Measurements from ENCODE around the gene ZCCHC14.
"Not testable (repeated sequence)": the region's sequence is repeated elsewhere in the genome, so short reads cannot be mapped to it uniquely, and the experiment has no call there.

ZCCHC14 gene

DNA sequence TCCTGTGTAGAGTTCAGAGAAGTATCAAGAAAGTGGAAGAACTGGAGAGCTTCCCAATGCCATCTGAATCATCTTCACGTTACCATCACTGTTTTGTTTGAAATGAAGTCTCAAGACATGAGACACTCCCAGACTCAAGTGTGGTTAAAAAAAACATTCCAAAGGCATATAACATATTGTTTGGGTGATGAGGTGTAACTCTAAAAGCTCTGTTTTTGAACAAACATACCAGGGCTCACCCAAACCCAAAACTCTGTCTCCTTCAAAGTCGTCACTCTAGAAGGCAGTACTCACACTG is 6.3 kb upstream of the ZCCHC14 start:
- H3K4me3 ChIP-seq (ENCODE audit: low read depth, low read length), result no peak overlapping the region
- DNase-seq (ENCODE audit: low read depth), result peak; percentile 48

DNA sequence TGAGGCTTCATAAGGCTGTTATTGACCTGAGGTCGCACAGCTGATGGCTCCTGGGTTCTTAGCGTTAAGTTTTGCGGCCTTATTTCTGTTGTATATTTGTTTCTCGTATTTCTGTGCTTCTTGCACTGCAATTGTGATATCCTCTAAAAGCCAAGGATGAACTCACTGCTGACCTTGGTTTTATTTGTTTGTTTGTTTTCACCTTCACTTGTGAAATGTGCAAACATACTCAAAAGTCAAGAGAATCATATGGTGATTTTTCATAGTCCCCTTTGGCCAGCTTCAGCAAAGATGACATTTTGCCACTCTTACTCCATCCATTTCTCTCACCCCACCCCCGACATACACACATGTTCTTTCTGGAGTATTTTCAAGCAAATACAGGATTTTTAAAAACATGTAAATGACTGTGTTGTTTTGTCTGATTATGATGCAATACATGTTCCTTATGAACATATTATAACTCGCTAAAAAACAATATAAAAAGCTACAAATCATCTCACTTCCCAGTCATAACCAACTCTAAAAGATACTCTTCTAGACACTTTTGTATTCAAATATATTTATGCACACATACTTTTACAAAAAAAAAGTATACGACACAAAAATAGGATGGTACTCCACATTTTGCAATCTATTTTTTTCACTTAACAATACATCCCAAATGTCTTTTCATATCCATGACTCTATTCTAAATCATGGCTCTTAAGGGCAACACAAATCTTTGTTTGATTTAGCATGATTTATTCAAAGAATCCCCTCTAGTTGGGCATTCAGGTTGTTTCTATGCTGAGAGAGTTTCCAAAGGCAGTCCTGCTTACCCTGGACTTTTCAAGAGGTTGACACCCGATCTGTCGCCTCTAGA is 5.7 kb upstream of the ZCCHC14 start:
- H3K4me3 ChIP-seq (ENCODE audit: low read depth, low read length), result no peak overlapping the region
- DNase-seq (ENCODE audit: low read depth), result no peak

DNA sequence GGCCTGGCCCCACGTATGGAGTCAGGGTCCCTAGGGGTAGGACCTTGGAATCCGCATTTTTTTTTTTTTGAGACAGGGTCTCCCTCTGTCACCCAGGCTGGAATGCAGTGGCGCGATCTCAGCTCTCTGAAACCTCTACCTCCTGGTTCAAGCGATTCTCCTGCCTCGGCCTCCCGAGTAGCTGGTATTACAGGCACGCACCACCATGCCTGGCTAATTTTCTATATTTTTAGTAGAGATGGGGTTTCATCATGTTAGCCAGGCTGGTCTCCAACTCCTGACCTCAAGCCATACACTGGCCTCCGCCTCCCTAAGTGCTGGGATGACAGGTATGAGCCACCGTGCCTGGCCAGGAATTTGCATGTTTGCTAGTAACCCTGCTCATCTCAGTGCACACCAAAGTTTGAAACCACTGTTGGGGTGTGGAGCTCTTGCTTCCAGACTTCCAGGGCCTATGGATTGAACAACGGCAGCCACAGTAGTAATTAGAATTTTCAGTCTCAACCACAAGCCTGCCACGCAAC is 5.0 kb upstream of the ZCCHC14 start:
- H3K4me3 ChIP-seq (ENCODE audit: low read depth, low read length); DNase-seq (ENCODE audit: low read depth): not testable (repeated sequence)

DNA sequence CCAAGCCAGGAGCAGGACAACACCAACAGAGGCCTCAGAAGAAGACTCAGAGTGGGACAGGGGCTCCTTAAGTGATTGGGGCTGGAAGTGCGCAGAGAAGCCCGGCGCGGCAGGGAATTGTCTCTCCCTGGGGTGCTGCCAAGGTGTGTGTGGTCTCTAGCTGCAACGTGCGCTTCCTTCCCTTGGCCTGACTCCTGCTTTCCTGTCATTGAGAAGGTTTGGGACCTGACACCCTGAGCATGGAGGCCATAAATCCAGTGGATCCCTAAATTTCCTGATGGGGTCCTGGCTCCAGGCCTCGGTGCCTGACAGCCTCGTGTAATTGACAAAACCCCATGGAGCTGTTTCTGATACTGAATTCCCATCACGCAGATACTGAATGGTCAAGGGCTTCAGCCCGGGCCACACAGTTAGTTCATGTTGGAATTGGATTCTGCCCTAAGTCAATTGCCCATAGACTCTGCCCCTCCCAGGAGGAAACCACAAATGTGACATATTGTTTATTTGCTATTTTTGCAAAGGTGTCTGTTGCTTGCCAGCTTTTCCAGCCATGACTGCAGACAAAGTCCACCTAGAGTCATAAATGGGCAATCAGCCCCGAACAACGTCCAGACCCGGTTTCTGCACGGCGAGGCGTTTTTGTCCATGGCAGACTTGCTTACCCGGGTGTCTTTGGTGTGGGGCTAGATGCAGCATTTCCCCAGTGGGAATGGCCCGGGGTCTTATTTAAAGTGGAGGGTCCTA is 4.4 kb upstream of the ZCCHC14 start:
- not testable (repeated sequence) for H3K4me3 ChIP-seq (ENCODE audit: low read depth, low read length); DNase-seq (ENCODE audit: low read depth)

DNA sequence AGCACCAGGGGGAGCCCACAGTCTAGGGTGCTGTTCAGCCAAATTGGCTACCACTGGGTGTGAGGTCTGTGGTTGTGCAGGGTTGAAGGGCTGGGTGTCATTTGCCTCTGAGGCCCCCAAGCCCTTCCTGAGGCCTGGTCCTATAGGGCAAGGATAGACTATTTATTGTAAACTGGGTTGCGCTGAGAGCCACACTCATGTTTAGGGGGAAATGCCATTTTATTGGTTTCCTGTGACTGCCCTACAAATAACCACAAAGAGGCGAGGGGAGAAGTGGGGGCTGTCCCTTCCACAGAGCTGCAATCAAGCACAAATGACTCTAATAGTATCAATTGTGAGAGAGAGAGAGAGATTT is 3.6 kb upstream of the ZCCHC14 start:
- no peak for DNase-seq (ENCODE audit: low read depth)
- H3K4me3 ChIP-seq (ENCODE audit: low read depth, low read length), result no peak overlapping the region

DNA sequence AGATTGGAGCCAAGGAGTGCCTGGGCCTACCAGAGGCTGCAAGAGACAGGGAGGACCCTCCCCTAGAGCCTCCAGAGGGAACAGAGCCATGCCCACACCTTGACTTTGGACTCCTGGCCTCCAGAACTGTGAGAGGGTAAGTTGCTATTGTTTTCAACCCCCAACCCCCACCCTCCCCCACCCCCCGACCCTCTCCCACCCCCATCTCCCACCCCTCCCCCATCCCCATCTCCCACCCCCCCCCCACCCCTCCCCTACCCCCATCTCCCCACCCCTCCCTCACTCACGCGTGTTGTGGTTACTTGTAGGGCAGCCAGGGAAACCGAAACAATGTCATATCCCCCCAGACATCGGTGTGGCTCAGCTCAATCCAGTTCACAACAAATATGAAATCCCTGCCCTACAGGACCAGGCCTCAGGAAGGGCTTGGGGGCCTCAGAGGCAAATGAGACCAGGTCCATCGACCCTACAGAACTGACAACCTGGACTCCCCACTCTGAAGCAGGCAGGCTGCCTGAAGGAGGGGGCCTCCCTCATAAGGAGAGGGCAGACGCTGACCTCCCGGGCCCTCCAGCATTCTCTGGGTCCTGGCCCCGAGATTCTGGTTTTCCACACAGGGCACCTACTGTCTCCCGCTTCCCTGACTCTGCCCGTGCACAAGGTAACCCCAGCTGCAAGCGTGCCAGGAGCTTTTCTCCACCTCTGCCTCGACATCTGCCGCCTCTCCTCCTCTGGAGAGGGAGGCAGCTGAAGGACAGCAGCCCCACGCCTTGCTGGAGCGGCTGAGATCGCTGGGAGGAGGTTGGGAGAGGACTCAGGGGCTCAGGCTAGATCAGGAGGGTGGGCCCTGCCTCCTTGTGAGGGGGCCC is 3.0 kb upstream of the ZCCHC14 start:
- no peak overlapping the region for H3K4me3 ChIP-seq (ENCODE audit: low read depth, low read length)
- DNase-seq (ENCODE audit: low read depth), result no peak

DNA sequence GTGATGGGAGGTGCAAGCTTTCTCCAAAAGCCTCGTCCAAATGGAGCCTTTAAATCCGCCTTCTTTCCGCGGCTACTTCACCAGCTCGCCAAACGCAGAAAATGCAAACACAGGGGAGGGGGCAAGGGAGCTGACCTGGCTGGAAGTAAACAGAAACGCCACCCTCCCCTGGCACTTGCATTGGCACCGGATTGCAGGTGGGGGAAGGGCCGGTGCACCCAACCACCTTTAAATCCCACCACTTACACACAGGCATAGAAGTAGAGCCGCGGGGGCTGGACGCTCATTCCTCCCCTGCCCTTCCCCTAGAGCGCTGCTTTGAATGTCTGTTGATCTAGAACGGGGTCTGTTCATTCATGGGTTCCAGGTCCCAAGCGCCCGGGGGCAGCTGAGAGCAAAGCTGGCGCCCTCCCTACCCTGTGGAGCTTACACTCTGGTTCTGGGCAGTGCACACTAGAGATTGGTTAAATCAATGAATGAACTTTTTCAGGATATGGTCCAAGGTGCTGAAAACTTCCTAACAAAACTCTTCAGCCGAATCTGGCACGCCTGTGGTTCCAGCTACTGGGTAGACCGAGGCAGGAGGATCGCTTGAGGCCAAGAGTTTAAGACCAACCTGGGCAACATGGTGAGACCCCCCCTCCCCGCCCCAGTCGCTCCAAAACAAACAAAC is 920 bp upstream of the ZCCHC14 start:
- no peak for DNase-seq (ENCODE audit: low read depth)

DNA sequence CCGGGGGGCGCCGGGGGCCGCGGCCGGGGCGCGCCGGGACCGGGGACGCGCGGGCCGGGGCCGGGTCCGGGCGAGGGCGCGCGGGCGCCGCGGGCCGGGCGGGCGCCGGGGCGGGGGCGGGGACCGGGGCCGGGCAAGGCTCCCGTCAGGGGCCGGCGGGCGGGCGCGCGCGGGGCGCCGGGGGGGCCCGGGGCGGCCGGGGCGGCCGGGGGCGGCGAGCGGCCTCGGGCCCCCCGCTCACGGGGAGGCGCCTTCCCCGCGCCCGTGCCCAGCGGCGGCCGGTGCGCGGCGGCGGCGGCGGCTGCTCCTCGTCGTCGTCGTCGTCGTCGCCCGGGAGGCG is 563 bp downstream of the ZCCHC14 start:
- H3K4me3 ChIP-seq (ENCODE audit: low read depth, low read length), result peak overlapping the region; percentile 46
- DNase-seq (ENCODE audit: low read depth), result no peak

More for the DNA sequence above, 920 bp upstream of the ZCCHC14 start:
- H3K4me3 ChIP-seq (ENCODE audit: low read depth, low read length), result no peak overlapping the region

DNA sequence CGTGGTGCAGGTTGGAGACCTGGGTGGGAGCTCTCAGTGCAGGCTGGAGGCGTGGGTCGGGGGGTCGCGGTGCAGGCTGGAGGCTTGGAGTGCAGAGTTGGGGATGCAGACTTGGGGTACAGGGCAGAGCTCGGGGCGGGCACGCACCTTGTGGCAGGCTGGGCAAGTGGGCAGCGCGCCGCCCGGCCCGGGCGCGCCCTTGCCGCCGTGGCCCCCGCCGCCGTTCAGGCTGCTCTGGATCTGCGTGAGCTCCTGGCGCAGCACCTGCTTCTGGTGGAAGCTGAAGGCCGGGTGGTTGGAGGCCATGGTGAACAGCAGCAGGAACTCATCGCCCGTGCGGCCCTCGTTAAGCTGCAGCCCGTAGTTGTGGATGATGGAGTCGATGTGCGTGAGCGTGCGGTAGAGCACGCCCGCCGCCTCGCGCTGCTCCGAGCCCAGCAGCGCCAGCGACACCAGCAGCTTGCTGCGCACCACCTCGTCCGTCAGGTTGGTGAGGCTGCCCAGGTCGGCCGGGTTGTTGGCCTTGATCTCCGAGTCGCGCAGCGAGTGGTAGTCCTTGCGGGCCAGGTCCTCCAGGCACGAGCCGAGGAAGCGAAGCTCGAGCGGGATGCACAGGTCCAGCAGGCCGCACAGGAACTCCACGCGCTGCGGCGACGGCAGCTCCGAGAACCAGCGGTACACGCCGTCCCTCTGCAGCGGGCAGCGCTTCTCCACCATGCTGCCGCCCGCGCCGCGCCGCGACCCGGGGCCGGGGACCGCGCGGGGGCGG is 1.1 kb downstream of the ZCCHC14 start:
- DNase-seq (ENCODE audit: low read depth), result no peak
- peak overlapping the region; percentile 46 for H3K4me3 ChIP-seq (ENCODE audit: low read depth, low read length)

DNA sequence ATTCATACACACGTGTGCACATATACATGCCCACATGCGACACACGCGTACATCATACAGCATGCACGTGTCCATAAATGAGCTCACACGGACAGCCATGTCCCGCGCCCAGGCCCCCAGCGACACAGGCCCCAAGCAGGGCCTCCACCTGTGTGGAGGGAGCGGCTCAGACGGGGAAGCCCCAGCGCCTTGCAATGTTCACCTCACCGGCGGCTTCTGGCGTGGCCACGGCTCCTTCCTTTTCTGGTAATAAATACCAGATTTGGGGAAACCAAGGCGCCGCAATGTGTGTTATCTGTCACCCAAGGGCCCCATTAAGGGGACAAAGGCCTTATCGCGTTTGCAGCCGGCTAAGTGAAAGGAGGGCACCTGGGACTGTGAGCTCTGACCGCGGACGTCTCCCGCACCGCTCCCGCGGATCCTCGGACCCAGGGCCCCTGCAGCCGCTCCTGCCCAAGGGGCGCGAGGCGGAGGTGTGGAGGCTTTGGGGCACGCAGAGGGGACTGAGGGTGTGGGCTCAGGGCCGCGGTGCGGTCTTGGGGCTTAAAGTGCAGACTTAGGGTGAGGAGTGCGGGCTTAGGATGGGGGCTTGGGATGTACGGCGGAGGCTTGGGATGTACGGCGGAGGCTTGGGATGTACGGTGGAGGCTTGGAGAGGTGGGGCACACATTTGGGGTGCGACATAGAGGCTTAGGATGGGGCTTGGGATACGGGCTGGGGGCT is 1.9 kb downstream of the ZCCHC14 start:
- H3K4me3 ChIP-seq (ENCODE audit: low read depth, low read length), result peak overlapping the region; percentile 46
- DNase-seq (ENCODE audit: low read depth), result not testable (repeated sequence)

DNA sequence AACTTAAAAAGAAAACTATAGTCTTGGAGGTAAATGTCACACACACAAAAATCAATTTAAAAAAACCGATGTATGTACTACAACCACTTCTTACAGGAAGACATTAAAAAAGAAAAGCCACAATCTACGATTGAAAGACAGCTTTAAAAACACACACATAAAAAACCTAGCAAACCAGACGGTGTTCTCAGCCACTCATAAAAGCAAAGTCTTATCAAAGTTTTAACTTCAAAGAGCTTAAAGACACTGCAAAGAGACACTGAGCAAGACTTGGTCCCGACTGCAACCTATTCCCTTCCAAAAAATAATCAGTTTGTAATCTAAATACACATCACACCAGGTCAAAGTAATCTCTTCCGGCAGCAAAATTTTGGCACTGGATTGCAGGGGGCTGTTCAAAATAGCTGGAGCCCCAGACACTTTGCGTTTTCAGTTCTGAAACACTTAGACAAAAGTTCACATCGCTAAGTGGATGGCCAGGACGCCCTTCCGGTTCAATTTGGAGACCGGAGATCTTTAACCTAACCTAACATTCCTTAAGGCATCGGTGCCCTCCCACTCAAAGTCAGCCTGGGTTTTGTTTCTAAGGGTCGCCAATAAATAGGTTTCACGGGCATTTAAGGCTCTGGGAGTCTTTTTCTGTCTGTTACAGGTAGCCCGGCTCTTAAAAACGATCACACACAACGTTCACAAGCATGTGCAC is 2.6 kb downstream of the ZCCHC14 start:
- H3K4me3 ChIP-seq (ENCODE audit: low read depth, low read length), result peak overlapping the region; percentile 46
- DNase-seq (ENCODE audit: low read depth), result no peak

DNA sequence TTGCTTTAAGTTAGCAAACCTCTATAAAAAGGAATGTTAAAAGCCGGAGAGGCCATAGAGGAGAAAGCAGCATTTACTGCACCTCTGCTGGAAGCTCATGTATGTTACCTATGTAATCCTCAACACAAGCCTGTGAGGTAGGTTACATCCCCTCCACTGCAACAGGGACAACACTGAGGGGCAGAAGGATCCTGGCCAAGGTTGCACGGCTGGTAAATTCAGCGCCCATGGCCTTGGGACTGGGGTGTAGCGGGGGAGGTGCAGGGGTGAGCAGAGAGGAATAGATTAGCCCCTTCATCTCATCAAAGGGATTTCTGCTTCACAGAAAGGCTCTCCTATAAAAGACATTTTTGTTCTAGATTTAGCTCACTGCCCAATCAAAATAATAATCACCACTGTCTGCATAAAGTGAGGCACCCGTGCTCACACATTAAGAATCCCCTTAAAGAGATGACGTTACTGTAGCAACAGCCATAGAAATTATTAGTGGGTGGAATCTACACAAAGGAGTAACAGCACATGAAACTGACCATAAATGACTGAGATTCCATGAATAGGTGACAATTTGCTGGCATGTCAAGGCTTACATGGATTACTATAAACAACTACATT is 3.3 kb downstream of the ZCCHC14 start:
- no peak for DNase-seq (ENCODE audit: low read depth)
- no peak overlapping the region for H3K4me3 ChIP-seq (ENCODE audit: low read depth, low read length)

DNA sequence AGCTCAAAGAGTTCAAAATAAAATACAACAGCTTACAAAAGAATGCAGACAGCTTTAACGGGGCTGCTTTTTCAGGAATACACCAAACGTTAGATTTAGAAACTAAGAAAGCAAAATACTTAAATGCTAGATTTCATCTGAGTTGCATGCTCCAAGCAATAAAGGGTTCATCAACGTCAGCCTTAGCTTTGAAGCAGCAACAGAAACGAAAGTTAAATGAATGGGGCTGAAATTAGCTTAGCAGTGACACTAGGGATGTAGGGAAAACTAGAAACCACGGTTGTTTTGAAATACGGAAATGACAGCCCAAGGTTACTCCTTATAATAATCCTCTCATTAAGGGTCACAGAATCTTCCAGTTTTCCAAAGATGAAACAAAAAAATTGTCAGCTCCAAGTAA is 3.9 kb downstream of the ZCCHC14 start:
- H3K4me3 ChIP-seq (ENCODE audit: low read depth, low read length); DNase-seq (ENCODE audit: low read depth): not testable (repeated sequence)

DNA sequence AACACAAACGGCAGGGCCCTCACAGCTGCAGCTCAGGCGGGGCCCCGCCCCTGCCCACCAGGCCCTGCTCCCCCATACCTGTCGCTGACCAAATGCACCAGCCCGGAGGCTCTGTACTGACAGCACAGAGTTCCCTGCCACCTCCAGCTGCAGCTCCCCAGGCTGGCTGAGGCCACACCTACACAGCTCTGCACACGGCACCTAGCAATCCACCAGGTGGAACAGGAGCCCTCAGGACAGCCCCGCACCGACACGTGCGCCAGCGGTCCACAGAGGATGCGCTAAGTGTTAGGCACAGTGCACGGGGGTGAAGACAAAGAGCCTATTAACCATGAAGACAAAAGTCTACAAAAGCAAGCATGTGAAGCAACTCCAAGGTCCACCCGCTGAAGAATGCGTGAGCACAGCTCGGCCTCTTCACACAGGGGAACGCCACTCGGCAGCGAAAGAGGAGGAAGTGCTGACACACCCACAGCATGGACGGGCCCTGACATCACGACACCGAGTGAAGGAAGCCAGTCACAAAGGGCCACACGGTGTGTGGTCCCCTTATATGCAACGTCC is 5.4 kb downstream of the ZCCHC14 start:
- no peak for DNase-seq (ENCODE audit: low read depth)
- H3K4me3 ChIP-seq (ENCODE audit: low read depth, low read length), result no peak overlapping the region

DNA sequence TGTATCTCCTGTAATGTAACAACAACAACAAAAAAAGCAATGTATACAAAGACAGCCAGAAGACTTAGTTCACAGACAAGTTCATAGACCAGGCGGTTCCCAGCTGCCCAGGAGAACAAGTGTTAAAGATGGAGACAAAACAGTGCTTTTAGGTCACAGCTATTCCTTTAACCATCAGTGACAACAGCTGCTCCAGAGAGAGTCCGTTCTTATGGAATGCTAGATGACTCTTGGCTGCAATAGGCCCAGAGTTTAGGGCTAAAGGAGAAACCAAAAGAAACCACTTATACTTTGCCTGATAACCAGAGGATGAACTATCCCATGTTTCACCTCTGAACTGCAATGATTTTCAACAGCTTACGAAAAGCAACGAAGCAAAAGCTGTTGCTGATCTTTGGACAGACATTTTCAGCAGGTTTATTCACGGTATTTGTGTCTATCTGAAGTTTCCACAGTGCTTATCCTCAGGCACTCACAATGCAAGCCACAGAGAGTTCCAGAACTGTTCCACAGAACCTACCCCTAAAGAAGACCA is 6.0 kb downstream of the ZCCHC14 start:
- H3K4me3 ChIP-seq (ENCODE audit: low read depth, low read length), result no peak overlapping the region

DNA sequence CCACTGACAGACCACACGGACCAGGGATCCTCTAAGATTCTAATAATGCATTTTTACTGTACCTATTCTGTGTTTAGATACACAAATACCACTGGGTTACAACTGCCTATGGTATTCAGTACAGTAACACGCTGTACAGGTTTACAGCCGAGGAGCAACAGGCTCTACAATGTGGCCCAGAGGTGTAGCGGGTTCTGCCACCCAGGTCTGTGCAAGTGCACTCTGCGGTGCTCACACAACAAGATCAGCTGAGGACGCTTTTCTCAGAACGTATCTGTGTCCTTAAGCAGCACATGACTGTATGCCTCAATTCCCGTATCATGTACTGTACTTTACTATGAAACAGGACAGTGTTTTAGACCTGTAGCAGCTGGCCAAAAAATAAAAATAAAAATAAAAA is 6.5 kb downstream of the ZCCHC14 start:
- no peak overlapping the region for H3K4me3 ChIP-seq (ENCODE audit: low read depth, low read length)
- DNase-seq (ENCODE audit: low read depth), result no peak

More for the DNA sequence above, 6.0 kb downstream of the ZCCHC14 start:
- no peak for DNase-seq (ENCODE audit: low read depth)

DNA sequence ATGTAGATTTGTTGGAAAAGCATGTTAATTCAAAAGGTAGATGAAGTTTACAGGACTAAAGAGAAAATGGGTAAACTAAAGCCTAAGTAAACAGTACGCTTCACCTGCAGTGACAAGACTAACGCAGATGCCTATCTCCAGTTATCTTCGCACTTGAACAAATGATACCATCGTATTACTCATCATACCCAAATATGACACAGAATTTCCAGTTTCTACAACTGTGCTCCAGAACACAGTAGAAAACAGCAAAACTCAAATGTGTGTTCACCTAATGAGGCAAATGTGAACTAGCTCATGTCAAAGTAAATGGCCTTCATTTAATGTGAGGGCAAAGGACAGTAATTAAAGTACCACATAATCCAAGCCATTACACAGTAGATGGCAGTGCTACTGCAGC is 7.0 kb downstream of the ZCCHC14 start:
- H3K4me3 ChIP-seq (ENCODE audit: low read depth, low read length); DNase-seq (ENCODE audit: low read depth): not testable (repeated sequence)

All from skeletal muscle cell (primary cell).